ENCODE data around the gene RGS1. TPM values are rescaled to one million over a fixed set of nuclear protein-coding genes. Genes with fewer than 3 reads are reported as not detected.
A peak's percentile ranks its signal among the peaks of the same experiment; 100 is the strongest.

The RGS1 gene
- 2.4 and 4.5 TPM in 2 replicates for total RNA-seq (2014; rRNA removed; shearing (Covaris generic))

GRCh38 chr1:192575499-192576189 lies at the start of gene RGS1:
RGS1 (plus strand) TSS chr1:192575773; CDS start chr1:192575793, 20 bp downstream.
- peak; percentile 13 for DNase-seq (ENCODE audit: low spot score)

GRCh38 chr1:192527111-192527795 lies 48.3 kb upstream of the RGS1 start:
- DNase-seq (ENCODE audit: low spot score), result no peak

- DNase-seq (ENCODE audit: low spot score), result no peak
Measured at GRCh38 chr1:192527950-192528349, 47.6 kb upstream of the RGS1 start.

GRCh38 chr1:192529031-192529755 lies 46.4 kb upstream of the RGS1 start:
- no peak for DNase-seq (ENCODE audit: low spot score)

GRCh38 chr1:192529811-192530210 lies 45.8 kb upstream of the RGS1 start:
- DNase-seq (ENCODE audit: low spot score), result no peak

- no peak for DNase-seq (ENCODE audit: low spot score)
Measured at GRCh38 chr1:192530254-192530653, 45.3 kb upstream of the RGS1 start.

- peak; percentile 89 for DNase-seq (ENCODE audit: low spot score)
Measured at GRCh38 chr1:192531037-192531703, 44.4 kb upstream of the RGS1 start.

- DNase-seq (ENCODE audit: low spot score), result no peak
Measured at GRCh38 chr1:192534666-192535065, 40.9 kb upstream of the RGS1 start.

GRCh38 chr1:192535916-192536664 lies 39.5 kb upstream of the RGS1 start:
- DNase-seq (ENCODE audit: low spot score), result no peak

- DNase-seq (ENCODE audit: low spot score), result no peak
Measured at GRCh38 chr1:192538407-192539296, 36.9 kb upstream of the RGS1 start.

GRCh38 chr1:192539297-192540092 lies 36.1 kb upstream of the RGS1 start:
- peak; percentile 92 for DNase-seq (ENCODE audit: low spot score)

- no peak for DNase-seq (ENCODE audit: low spot score)
Measured at GRCh38 chr1:192543445-192543844, 32.1 kb upstream of the RGS1 start.

- DNase-seq (ENCODE audit: low spot score), result no peak
Measured at GRCh38 chr1:192545896-192546521, 29.6 kb upstream of the RGS1 start.

GRCh38 chr1:192546596-192547190 lies 28.9 kb upstream of the RGS1 start:
- DNase-seq (ENCODE audit: low spot score), result no peak

GRCh38 chr1:192547501-192547900 lies 28.1 kb upstream of the RGS1 start:
- DNase-seq (ENCODE audit: low spot score), result no peak

- DNase-seq (ENCODE audit: low spot score), result no peak
Measured at GRCh38 chr1:192549937-192550336, 25.6 kb upstream of the RGS1 start.

GRCh38 chr1:192550922-192551534 lies 24.5 kb upstream of the RGS1 start:
- DNase-seq (ENCODE audit: low spot score), result peak; percentile 76

- DNase-seq (ENCODE audit: low spot score), result no peak
Measured at GRCh38 chr1:192552760-192553191, 22.8 kb upstream of the RGS1 start.

Measured in H4 (cell line).